Astrocyte of the hippocampus (primary cell): ENCODE measurements around the gene SLC17A9.

ENCODE experiments used
- DNase-seq: peaks from one replicate; pipeline ENCODE4 v3.0.0; 2011; ENCODE audit warnings: low read depth, low spot score

Gene SLC17A9

GRCh38 chr20:63017076-63017825 lies 64.7 kb downstream of the SLC17A9 start:
- DNase-seq: no peak

GRCh38 chr20:63017826-63018411 lies 65.4 kb downstream of the SLC17A9 start:
- no peak for DNase-seq
